HG02678 (cell line): ENCODE measurements around the gene RIPK4.

Experiments
- ATAC-seq: cut with Tn5 transposase; IDR thresholded peaks from one replicate; pipeline ENCODE4 v1.9.1; 2021; ENCODE audit warnings: mild to moderate bottlenecking, moderate library complexity; ENCODE audit not compliant: unreplicated experiment

Gene RIPK4

GRCh38 chr21:41755258-41755933 is 11.5 kb downstream of the RIPK4 start:
- no peak for ATAC-seq

GRCh38 chr21:41754479-41754891 is 12.4 kb downstream of the RIPK4 start:
- ATAC-seq: no peak

- no peak for ATAC-seq
Observed at GRCh38 chr21:41753006-41753898, 13.6 kb downstream of the RIPK4 start.

GRCh38 chr21:41752231-41752681 is 14.6 kb downstream of the RIPK4 start:
- ATAC-seq: no peak

- no peak for ATAC-seq
Observed at GRCh38 chr21:41751611-41752011, 15.2 kb downstream of the RIPK4 start.

- ATAC-seq: no peak
Observed at GRCh38 chr21:41750532-41751151, 16.2 kb downstream of the RIPK4 start.

GRCh38 chr21:41750051-41750450 is 16.8 kb downstream of the RIPK4 start:
- no peak for ATAC-seq

GRCh38 chr21:41749286-41749685 is 17.6 kb downstream of the RIPK4 start:
- no peak for ATAC-seq

GRCh38 chr21:41747943-41748738 is 18.7 kb downstream of the RIPK4 start:
- no peak for ATAC-seq

- no peak for ATAC-seq
Observed at GRCh38 chr21:41746744-41747006, 20.2 kb downstream of the RIPK4 start.

GRCh38 chr21:41745971-41746743 is 20.7 kb downstream of the RIPK4 start:
- no peak for ATAC-seq

GRCh38 chr21:41745026-41745820 is 21.6 kb downstream of the RIPK4 start:
- ATAC-seq: no peak

- ATAC-seq: no peak
Observed at GRCh38 chr21:41744028-41744930, 22.6 kb downstream of the RIPK4 start.

GRCh38 chr21:41743321-41744027 is 23.4 kb downstream of the RIPK4 start:
- ATAC-seq: no peak

- ATAC-seq: no peak
Observed at GRCh38 chr21:41742073-41742875, 24.6 kb downstream of the RIPK4 start.

GRCh38 chr21:41741253-41742072 is 25.4 kb downstream of the RIPK4 start:
- ATAC-seq: no peak
